GM18861 (cell line): Measurements from ENCODE around the gene SH3TC1.

Experiments
- ATAC-seq: cut with Tn5 transposase; IDR thresholded peaks from one replicate; pipeline ENCODE4 v1.9.1; 2021; ENCODE audit not compliant: unreplicated experiment

SH3TC1 gene

DNA sequence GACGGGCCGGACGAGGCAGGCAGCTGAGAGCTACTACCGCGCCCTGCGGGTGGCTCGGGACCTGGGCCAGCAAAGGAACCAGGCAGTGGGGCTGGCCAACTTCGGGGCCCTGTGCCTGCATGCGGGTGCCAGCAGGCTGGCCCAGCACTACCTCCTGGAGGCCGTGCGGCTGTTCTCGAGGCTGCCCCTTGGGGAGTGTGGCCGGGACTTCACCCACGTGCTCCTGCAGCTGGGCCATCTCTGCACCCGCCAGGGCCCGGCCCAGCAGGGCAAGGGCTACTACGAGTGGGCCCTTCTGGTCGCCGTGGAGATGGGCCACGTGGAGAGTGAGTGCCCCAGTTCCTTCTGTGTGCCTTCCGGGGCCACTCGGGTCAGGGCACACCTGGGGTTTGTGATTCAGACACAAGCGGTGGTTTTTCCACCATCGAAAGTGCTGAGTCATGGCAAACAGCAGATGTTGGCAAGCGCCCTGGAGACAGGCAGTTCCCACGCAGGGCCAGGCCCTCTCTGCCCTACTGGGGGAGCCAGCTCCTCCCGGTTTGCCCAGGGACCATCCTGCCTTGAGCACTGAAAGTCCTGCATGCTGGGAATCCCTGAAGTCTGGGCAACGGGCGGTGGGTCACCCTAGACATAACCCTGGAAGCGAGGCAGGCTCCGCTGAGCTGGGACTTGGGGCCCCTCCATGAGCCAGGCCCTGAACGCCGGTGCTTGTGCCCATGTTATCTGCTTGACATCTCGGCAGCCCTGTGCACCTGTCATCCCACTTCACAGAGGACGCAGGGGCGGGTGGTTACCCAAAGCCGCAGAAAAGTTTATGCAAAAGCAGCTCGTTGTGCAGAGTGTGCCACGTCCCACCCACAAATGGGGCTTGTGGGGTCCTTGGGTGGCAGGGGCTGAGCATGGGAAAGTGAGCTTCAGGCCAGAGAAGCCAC is 29.5 kb downstream of the SH3TC1 start:
- ATAC-seq: peak; percentile 66

DNA sequence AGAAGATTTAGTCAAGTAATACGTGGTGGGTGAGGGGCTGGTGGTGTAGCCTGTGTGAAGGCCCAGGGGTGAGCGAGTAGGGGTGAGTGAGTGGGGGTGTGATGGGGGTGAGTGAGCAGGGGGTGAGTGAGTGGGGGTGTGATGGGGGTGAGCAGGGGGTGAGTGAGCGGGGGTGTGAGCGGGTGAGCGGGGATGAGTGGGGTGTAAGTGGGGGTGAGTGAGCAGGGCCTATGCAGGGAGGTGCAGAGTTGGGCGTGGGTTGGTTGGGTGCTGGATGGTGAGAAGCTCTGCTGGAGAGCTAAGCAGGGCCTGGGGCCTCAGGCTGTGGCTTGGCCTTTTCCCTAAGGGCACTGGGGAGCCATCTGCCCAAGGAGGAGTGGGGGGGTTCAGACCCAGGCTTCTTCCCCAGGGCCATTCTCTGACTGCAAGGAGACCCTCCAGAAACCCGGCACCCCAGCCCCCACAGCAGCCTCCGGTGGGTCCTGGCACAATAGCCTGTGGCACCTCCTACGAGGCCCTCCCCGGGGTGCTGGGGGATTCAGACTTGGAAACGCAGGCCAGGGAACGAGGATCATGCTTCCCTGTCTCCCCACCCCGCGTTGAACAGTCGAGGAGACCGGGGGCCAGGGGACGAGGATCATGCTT is 30.4 kb downstream of the SH3TC1 start:
- no peak for ATAC-seq

DNA sequence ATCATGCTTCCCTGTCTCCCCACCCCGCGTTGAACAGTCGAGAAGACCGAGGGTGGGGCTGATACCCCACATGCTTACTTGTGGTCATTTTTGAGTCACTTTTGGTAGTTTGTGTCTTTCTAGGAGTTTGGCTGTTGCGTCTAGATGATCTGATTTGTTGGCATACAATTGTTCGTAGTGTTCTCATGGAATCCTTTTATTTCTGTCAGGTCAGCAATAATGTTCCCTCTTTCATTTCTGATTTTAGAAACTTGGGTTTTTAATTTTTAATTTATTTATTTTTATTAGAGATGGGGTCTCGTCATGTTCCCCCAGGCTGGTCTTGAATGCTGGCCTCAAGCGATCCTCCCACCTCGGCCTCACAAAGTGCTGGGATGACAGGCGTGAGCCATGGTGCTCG is 30.9 kb downstream of the SH3TC1 start:
- no peak for ATAC-seq

GRCh38 chr4:8230891-8231290 is 31.8 kb downstream of the SH3TC1 start:
- ATAC-seq: no peak

- no peak for ATAC-seq
Observed at GRCh38 chr4:8231551-8232049, 32.5 kb downstream of the SH3TC1 start.

DNA sequence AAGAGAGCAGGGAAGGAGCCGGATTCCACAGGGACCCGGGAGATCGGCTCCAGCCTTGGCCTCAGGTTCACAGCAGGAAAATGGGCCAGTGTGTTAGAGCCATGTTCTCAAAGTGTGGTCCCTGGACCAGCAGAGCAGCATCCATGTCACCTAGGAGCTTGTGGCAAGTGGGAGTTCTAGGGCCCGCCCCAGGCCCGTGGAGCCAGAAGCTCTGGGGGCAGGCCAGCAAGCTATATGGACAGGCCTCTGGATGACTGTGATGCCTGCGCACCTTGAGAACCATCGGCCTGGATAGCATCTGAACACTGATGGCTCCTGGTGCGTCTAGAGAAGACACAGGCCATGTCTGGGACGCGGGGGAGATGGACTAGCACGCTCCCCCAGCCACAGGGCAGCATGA is 33.7 kb downstream of the SH3TC1 start:
- ATAC-seq: no peak

- no peak for ATAC-seq
Observed at GRCh38 chr4:8233672-8234484, 34.8 kb downstream of the SH3TC1 start.

DNA sequence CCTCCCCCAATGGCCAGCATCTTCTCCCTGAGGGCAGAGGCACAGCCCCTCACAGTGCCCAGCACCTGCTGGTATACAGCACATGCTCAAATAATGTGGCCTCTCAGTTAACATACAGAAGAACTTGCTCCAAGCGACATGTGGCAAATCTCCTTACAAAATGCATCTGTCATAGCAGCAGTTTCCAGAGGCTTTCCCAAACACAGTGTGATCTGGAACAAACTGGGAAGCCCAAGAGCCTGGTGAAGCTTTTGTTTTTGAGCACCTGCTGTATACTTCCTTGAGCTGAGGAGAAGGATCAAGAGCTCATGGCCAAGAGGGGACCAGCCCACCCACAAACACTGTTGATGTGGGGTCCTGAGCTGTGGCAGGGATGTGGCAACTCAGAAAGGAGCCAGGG is 35.6 kb downstream of the SH3TC1 start:
- no peak for ATAC-seq

DNA sequence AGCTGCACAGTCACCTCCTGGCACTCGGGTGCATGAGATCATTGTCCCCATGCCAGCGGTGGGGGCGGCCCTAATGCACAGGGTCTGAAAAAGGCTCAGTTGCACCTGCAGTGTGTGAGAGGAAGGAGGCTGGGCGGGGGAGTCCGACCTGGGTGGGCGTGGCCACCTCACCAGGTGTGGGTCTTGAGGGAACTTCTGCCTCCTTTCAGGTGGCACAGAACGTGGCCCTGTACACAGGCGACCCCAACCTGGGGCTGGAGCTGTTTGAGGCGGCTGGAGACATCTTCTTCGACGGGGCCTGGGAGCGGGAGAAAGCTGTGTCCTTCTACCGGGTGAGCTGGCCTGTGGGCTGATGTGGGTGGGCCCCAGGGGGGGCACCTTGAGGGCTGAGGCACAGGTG is 36.1 kb downstream of the SH3TC1 start:
- ATAC-seq: no peak

DNA sequence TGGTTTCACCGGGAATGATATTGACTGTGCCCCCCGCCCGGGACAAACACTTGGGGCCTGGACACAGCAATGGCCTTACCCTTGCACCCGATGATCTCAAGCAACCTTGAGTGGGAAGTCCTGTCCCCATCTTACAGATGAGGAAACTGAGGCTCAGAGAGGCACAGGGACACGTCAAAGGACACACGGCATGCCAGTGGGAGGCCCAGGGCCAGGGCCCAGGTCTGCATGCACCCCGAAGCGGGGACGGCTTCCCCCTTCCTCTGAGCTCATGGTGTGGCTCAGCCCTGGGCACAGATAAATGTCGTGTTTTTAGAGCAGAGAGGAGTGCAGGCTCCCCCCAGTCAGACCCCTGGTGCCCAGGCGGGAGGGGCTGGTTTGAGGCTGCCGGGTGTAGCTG is 36.6 kb downstream of the SH3TC1 start:
- no peak for ATAC-seq

DNA sequence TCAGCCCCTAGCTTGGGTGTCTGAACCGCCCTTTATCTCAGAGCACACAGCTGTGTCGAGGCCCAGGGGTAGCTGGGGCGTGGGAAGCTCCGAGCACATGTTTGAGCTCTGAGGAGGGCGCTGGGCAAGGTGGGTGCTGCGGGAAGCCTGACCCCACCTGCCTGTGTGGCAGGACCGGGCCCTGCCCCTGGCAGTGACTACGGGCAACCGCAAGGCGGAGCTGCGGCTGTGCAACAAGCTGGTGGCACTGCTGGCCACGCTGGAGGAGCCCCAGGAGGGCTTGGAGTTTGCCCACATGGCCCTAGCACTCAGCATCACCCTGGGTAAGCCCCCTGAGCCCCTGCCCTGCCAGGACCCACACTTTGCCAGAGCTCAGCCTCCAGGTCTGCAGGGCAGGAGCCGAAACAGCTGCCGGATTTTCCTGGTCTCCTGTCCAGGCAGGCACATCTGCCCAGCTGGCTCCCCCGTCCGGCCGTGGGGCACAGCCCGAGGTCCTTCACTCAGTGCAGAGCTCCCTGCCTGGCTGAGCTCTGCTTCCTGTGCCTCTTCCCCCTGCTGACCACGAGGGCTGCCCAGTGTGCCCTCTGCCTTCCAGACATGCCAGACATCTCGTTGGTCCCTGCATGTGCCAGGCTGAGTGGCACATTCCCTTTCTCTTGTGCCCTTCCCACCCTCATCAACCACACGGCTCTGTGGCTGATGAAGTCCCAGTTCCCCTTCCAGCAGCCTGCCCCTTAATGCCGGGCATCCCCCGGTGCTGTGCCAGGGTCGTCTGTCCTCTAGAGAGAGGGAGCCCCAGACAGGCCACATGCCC is 37.2 kb downstream of the SH3TC1 start:
- no peak for ATAC-seq

DNA sequence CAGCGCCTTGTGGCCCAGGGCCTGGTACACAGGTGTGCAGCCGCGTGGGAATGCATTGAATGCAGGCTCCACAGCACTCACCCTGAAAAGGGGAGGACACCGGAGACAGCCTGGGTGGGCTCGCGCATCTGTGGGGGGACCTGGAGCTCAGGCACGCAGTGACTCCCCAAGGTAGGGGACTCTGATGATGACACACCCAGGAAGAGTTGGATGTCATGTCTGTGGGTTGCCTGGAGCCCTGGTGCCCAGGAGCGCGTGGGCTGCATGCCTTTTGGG is 37.8 kb downstream of the SH3TC1 start:
- no peak for ATAC-seq

- ATAC-seq: no peak
Observed at GRCh38 chr4:8237256-8237989, 38.3 kb downstream of the SH3TC1 start.

GRCh38 chr4:8238036-8238511 is 39.0 kb downstream of the SH3TC1 start:
- ATAC-seq: no peak

DNA sequence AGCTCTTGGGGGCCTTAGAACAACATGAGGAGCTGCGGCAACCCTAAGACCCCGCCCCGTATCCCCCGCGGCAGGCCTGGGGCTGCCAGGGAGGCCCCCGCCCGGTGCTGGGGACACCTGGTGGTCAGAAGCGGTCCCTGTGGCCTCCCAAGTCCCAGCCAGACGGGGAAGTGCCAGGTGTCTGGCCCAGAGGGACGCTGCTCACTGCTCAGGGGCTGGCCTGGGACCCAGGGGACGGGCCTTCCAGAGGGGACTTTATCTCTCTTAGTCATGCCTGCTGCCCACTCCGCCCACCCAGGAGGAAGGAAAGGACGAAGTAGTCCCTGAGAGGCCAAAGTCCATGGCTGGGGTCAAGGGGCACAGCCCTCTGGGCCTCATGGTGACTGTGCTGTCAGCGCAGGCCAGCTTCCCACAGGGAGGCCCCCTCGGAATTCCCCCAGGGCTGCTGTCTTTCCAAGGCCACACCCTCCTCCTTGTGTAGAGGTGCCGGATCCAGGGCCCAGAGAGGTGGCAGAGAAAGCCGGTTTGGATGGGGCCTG is 39.5 kb downstream of the SH3TC1 start:
- ATAC-seq: no peak

- ATAC-seq: no peak
Observed at GRCh38 chr4:8239226-8239625, 40.1 kb downstream of the SH3TC1 start.

DNA sequence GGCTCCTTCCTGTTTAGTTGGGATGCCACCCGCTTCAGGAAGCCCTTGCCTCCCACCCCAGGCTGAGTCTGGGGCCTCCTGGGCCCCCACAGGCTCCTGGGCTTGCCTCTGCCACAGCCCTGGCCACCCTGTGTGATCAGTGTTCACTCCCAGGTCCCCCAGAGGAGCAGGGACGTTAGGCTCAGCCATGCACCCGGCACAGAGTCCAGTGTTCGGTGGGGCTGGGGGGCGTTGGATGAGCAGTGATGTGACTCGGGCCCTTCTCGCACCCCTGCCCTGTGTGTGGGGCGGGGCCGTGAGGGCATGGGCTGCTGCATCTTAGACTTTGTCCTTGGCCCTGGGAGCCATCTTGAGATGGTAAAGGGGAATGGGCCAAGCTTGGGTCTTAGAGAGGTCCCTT is 40.6 kb downstream of the SH3TC1 start:
- no peak for ATAC-seq

- no peak for ATAC-seq
Observed at GRCh38 chr4:8240211-8241041, 41.3 kb downstream of the SH3TC1 start.
